GM19240 (cell line): ENCODE results near the gene IQGAP1.
"Not testable (repeated sequence)": the region's sequence is repeated elsewhere in the genome, so short reads cannot be mapped to it uniquely, and the experiment has no call there.

ENCODE experiments used
- DNase-seq: peaks from one replicate; pipeline ENCODE4 v3.0.0; 2011; ENCODE audit warnings: low spot score; ENCODE audit not compliant: insufficient read length

IQGAP1 gene, protein sequence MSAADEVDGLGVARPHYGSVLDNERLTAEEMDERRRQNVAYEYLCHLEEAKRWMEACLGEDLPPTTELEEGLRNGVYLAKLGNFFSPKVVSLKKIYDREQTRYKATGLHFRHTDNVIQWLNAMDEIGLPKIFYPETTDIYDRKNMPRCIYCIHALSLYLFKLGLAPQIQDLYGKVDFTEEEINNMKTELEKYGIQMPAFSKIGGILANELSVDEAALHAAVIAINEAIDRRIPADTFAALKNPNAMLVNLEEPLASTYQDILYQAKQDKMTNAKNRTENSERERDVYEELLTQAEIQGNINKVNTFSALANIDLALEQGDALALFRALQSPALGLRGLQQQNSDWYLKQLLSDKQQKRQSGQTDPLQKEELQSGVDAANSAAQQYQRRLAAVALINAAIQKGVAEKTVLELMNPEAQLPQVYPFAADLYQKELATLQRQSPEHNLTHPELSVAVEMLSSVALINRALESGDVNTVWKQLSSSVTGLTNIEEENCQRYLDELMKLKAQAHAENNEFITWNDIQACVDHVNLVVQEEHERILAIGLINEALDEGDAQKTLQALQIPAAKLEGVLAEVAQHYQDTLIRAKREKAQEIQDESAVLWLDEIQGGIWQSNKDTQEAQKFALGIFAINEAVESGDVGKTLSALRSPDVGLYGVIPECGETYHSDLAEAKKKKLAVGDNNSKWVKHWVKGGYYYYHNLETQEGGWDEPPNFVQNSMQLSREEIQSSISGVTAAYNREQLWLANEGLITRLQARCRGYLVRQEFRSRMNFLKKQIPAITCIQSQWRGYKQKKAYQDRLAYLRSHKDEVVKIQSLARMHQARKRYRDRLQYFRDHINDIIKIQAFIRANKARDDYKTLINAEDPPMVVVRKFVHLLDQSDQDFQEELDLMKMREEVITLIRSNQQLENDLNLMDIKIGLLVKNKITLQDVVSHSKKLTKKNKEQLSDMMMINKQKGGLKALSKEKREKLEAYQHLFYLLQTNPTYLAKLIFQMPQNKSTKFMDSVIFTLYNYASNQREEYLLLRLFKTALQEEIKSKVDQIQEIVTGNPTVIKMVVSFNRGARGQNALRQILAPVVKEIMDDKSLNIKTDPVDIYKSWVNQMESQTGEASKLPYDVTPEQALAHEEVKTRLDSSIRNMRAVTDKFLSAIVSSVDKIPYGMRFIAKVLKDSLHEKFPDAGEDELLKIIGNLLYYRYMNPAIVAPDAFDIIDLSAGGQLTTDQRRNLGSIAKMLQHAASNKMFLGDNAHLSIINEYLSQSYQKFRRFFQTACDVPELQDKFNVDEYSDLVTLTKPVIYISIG (N-terminal part only)

DNA sequence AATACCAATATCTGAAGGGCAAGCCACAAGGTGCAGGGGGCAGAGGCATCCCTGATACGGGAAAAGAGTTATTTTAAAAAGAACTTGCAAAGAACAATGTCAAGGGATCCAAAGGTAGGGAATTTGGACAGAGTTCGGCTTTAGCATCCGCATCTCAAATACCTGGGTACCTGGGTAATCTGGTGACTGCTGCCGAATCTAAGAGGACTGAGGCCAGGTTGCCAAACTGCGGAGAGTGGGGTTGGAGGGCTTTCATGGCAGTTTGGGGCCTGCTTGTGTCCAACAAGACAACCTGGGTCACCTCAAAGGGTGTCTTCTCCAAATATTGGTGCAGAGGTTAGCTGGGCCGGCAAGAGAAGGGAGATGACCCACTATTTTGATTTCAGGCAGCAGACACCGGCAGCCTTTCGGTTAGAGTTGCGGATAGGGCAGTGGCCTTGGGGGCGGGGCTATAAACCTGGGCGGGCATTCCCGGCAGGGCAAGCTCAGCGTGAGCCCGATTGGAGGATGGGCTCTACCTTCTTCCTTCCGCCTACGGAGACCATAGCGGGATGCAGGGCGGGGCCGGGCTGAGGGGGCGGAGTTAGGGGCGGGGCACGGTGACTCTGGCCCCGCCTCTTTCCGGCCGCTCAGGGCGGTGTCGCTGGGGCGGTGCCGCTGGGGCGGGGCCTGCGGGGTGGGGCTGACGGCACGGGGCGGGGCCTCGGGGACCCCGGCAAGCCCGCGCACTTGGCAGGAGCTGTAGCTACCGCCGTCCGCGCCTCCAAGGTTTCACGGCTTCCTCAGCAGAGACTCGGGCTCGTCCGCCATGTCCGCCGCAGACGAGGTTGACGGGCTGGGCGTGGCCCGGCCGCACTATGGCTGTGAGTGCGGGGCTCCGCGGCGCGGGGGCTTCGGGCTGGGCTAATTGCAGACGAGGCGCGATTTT is at the start of gene IQGAP1:
Gene IQGAP1 (plus strand): TSS at position 709 of the 928 bp plus-strand sequence. CDS start 100 bp downstream, at position 809.
- peak; percentile 86 for DNase-seq

DNA sequence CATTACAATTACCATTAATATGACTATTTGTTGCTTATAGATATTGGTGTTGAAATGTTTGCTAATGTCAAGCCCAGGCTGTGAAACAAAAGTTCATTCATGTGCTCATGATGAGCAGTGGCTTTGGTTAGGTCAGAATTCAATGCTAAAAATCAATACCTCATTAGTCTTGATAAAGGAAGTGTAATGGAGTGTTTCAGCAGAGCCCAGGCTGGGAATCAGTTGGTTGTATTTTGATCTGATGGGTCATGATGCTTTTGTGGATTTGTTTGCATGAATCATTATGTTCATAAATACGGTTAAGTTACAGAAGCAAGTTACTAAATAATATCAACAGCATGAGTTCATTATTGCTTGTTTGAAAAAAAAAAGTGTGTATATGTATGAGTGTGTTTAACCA is 49.5 kb upstream of the IQGAP1 start:
- DNase-seq = no peak

DNA sequence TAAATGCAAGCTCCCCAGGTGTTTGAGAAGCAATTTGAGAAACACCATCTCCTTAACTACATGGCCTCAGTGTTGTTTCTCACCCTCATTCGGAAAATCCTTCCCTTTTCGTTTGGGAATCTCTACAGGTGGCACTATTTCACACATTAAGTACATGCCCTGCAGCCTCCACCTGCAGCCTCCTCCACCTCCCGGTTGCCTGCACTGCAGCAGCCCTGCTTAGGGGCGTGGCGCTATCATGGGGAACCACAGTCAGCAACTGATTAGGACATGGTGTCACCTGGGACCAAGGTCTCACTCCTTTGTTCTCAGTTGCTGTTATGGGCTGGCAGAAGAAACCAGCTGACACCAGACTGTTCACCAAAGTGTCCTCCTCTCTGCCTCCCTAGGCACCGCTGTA is 47.7 kb upstream of the IQGAP1 start:
- DNase-seq = no peak

DNA sequence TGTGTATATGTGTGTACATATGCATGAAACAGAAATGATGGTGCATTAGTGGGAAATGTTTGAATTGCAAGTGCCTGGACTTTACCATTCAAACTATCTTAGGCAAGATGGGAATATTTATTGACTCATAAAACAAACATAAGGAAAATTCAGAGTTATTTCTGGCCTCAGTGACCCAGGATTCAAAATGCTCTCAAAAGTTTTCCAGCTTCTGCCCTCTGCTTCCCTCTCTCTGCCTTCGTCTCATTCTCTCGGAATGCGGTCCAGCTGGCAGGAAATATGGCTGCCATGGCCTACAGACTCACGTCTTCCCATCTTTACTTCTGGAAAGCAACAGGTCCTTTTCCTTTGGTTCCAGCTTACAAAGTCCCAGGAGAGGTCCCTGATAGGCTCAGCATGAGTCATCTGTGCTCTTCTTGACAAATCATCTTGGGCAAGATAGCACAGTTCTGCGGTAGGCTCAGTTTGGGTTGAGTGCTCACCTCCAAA is 44.7 kb upstream of the IQGAP1 start:
- no peak for DNase-seq

DNA sequence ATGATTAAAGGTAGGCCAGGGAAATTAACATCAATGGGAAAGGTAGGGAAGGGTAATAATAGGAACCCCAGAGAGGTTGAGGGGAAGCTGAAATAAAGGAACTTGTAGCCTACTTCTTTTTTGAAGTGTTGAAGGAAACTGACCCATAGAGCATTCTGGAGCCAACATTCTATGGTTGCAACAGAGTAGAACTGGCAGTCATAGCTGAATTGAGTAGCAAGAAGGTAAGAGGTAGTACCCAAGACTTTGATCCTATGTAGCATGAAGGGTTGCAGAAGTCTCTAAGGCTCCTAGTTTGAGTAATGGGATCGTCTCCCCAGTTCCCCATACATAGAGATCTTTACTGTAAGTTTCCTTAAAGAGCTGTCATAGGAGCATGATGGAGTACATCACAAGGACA is 43.4 kb upstream of the IQGAP1 start:
- no peak for DNase-seq

DNA sequence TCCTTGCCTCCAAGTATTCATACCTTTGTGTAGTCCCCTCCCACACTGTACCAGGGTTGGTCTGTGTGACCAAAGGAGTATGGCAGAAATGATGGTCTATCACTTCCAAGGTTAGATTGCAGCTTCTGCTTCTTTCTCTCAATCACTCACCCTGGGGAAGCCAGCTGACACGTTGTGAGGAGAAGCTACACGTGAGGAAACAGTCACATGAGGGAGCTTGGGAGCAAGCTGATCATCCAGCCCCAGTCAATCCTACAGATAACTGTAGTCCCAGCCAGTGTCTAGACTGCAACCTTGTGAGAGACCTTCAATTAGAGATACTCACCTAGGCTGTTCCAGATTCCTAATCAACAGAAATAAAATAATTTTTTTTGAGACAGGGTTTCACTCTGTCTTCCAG is 42.2 kb upstream of the IQGAP1 start:
- no peak for DNase-seq

DNA sequence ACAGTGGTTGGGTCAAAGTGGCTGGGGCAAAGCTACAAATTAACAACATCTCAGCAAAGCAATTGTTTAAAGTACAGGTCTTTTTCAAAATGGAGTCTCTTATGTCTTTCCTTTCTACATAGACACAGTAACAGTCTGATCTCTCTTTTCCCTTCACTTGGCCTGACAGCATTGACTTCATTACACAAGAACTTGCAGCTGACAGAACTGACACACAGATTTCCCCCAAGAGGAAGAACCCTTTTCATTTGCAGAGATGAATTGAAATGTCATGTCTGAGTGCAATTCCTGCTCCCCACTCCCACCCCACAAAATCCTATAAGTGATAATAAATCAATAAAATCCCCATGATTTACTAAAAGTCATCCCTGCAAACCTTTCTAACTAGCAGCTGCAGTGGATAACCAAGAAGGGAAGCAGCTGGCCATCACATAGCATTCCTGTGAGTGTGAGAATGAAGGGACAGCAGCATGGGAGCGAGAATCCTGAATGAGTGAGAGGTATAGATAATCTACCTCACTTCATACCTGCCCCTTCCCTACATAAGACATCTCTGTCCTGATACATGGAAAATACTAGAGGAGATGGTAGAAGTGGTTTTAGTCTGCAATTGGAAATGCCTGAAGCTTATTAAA is 40.5 kb upstream of the IQGAP1 start:
- DNase-seq = not testable (repeated sequence)

DNA sequence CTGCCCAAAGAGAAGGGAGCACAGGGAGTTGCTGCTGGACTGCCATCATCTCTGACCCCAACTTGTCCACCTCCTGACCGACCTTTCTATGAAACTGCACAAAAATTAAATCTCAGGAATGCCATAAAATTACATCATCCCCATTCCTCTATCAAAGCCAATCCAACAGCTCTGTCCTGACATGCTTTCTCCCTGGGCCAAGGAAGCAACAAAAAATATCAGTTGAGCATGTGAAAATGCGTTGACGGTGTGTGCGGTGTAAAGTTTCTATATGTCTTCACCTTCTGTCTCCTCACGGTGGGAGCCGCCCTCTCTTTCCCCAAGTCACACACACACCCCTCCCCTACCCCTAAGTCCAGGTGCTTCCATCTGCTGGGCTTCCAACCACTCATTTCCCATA is 39.6 kb upstream of the IQGAP1 start:
- no peak for DNase-seq

DNA sequence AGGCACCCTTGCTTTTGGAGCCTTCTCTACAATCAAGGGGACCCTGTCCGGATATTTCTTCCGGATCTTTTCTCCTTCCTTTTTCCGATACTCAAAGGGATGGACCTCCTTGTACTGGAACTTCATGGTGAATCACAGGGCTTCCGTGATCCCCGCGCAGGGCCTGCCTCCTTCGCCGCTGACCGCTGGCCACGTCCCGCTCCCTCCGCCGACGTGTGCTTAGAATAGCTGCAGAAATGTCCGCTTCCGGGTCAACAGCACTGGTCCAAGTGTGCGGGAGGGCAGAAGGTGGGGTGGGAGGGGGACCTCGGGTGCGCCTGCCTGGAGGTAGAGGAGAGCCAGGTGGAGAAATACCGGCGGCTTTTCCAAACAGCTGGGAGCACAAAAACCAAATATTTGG is 39.0 kb upstream of the IQGAP1 start:
- no peak for DNase-seq

DNA sequence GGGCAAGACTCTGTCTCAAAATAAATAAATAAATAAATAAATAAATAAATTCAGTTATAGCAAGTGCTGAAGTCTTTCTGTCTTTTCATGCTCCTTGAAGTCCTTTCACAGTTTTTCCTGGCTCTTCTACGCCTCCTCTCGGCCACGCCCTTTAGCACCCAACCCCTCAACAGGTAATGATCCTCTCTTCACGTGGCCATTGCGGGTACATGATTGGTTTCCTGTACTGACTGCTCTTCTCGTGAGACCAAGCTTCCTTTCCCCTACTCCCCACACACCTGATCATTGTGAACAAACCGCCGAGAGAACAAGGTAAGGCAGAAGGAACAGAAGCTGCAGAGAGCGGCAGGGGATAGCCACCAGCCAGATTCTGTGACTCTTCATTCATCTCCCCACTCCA is 38.2 kb upstream of the IQGAP1 start:
- DNase-seq = no peak

DNA sequence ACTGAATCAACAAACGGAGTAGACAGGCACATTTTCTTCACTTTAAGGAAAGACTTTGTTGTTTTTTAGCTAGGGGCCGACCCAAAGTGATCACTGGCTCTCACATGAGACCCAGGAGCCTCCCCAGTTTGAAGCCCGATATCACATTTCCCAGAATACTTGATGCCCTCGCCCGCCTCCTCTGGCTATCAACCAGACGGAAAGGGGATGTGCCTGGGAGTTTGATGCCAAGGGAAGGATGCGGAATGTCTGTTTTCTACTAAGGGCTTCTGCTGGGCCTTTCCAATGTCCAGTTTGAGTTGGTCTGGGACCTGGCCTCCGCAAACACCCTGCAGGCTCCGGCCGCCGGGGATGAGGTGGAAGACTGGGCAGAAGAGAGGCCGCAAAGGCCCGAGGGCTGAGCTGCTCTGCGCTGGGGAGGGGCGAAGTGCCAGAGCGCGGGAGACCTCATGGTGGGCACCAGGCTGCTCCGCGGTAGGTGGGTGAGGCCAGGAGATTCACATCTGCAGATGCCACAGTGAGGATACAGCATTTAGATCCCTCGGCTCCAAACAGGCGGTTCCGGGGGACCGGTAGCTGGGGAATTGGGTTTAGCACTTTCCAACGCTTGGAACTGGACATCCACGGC is 36.4 kb upstream of the IQGAP1 start:
- DNase-seq = no peak

DNA sequence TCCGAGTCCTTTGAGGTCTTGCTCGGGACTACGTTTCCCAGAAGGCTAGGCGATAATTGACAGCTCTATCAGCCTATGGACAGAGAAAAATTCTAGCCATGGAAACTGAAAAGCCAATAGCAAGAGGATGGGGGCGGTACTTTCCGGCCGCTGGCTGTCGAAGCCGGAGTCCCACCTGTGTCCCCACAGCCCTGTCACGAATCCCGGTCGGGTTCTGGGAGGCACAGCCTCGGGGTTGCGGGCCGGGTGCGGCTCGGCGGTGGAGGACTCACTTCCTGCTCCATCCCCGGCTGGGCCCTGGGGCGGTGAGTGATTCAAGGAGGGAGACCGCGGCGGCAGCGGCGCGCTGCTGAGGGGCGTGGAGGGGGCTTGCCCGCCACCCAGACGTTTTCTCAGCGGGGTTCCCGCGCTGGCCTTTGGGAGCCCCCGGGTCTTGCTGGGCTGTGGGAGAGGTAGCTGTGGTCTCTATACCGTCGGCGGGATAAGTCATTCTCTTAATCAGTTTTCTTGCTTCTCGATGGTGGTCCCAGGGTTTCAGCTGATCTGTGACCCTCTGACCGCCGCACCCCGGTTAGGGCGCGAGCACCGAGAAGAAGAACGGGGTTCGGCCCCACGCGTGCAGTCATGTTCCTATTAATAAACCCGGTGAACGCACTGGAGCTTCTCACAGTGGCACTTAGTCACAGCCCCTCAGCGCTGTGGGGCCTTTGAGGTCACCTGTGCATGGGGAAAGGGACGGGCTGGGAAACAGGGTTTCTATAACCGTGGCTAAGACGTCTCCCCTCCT is 35.7 kb upstream of the IQGAP1 start, which contains the start of gene ZNF774:
Gene ZNF774 (plus strand): TSS at position 178 of the 787 bp plus-strand sequence. CDS start 2,377 bp downstream, outside the sequence.
- peak; percentile 95 for DNase-seq

DNA sequence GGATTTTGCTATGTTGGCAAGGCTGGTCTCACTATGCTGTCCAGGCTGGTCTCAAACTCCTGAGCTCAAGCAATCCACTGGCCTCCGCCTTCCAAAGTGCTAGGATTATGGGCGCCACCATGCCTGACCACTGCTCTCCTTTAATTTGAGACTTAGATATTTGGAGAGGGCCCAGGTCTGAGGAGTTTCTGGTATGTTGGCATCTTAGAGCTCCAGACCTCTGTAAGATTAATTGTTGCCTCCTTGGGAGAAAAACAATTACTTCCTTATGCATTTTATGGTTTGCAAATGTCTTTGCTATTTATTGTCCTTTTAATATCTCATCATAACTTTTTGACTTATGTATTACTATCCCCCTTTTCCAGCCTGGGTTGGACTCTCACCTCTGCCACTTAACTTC is 33.1 kb upstream of the IQGAP1 start:
- no peak for DNase-seq

DNA sequence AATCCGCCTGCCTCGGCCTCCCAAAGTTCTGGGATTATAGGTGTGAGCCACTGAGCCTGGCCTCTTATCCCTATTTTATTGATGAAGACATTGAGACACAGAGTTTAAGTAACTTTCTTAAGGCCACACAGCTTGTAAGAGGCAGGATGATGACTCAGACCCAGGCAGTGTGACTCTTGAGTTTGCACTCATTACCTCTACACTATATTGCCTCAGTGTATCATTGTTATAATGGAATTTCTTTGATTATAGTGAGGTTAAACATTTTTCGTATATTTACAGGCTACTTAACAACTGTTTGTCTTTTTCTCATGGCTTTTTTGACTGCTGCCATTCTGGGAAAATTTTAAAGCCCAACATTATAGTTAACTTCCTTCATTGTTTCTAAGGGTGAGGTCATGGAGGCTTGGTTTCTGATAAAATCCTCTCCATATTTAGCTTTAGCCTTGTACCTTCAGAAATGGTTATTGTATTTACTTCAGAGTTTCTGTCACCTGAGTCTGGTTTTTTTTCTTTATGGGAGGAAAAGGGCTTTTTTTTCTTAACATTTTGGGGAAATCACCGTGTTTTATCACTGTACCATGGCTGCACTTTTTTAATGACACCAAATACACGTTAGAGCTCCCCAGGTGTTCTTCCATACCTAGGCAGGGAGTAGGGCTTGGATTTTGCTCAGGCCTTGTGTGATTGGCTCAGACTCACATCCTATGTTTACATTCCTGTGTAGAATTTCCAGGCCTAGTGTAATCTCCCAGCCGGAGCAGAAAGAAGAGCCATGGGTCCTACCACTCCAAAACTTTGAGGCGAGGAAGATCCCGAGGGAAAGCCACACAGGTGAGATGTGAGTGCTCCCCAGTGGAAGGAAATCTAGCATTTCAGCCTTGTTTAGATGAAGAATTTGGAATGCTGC is 29.7 kb upstream of the IQGAP1 start:
- no peak for DNase-seq

DNA sequence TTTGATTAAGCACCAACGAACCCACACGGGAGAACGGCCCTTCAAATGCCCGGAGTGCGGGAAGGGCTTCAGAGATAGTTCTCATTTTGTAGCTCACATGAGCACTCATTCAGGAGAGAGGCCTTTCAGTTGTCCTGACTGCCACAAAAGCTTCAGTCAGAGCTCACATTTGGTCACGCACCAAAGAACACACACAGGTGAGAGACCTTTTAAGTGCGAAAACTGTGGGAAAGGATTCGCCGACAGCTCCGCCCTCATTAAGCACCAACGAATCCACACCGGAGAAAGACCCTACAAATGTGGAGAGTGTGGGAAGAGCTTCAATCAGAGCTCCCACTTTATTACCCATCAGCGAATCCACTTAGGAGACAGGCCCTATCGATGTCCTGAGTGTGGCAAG is 27.3 kb upstream of the IQGAP1 start:
- DNase-seq = no peak

DNA sequence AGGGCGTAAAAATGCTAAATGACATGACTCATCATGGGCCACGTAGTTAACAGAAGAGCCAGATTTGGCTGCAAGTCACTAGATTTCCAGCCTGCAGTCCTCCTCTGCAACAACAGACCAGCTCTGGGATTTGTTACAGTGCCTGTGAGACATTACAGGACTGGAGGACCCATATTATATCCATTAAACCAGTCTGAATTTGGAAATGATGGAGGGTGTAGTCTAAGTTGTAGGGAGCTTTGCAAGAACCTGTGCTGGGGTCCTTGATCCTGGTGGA is 25.2 kb upstream of the IQGAP1 start:
- no peak for DNase-seq

DNA sequence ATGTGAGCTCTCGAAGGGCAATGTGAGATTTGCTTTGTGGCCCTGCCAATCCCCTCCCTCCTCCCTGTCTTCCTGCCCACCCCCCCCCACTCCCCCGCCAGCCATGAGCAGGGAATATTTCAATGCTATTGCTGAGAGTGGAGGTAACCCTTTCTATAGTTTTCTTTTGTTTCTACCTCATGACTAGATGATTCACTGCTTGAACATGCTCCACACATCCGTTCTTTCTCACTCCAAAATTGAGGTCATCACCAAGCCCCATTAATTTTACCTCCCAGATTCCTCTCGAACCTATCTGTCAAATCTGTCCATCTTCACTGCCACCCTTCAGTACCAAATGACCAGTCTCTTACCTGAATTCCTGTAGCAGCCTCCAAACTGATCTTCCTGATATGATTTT is 23.8 kb upstream of the IQGAP1 start:
- DNase-seq = no peak
